ENCODE results near the gene MYO16.

DNA sequence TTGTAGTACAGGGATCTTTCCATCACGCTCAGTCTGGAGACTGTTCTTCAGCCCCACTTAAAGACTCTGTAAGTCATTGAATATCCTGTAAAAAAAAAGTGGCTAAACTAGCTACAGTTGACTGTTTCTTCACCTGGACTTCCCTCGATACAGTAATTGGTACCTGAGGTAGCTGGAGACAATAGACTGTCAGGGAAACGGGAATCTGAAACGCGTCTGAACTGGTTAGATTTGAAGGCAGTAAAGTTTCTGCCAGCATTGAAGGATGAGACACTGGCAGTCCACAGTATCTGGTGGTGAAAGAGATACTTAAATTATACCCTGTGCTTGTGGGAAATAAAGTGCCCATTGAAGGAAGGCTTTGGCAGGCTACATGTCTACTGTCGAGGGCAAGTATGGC, 606.5 kb downstream of the MYO16 start:
- no peak for TF ChIP-seq TAF1 (IDR thresholded peaks at IDR 0.05; ENCODE audit: low read depth, low read length)
- TF ChIP-seq POLR2A (IDR thresholded peaks at IDR 0.05; ENCODE audit: low read depth, low read length): no peak
- TF ChIP-seq SPI1 (IDR thresholded peaks at IDR 0.05; ENCODE audit: low read depth, low read length): no peak

Measured in GM12891 (cell line).